Esophagus muscularis mucosa (tissue), 4 donors: Measurements from ENCODE around the gene PACRG. TPM values are rescaled to one million over a fixed set of nuclear protein-coding genes. Genes with fewer than 3 reads are reported as not detected.

Source experiments
- DNase-seq: peaks from one replicate; pipeline ENCODE4 v3.0.0-alpha.2; 2017; ENCODE audit errors: extremely low spot score
- H3K27ac ChIP-seq, 4 donors: fragments of 200-600 bp; sonication (generic); replicated peaks in 1 of 4; 1 replicate in 3 of 4; 2 replicates in 1 of 4; pipeline ENCODE4 v1.5.1; 2016 to 2019; ENCODE audit warnings: mild to moderate bottlenecking in 1 of 4
- H3K27me3 ChIP-seq, 4 donors: fragments of 200-600 bp; sonication (generic); one replicate each; pipeline versions ENCODE4 v1.5.1 to v1.6.0; 2016 to 2019
- H3K36me3 ChIP-seq, 4 donors: fragments of 200-600 bp; sonication (generic); one replicate each; pipeline ENCODE4 v1.5.1; 2016 to 2019
- H3K4me1 ChIP-seq, 4 donors: fragments of 200-600 bp; sonication (generic); one replicate each; pipeline ENCODE4 v1.5.1; 2016 to 2019
- H3K4me3 ChIP-seq, 4 donors: fragments of 200-600 bp; sonication (generic); 1 replicate in 2 of 4; 2 replicates in 2 of 4; pipeline ENCODE4 v1.5.1; 2016 to 2019; ENCODE audit warnings: mild to moderate bottlenecking in 4 of 4, moderate library complexity in 1 of 4
- H3K9me3 ChIP-seq, 4 donors: fragments of 200-600 bp; sonication (generic); 1 replicate in 3 of 4; 2 replicates in 1 of 4; pipeline ENCODE4 v1.5.1; 2016 to 2019
- EP300 ChIP-seq: sonication (generic); formaldehyde crosslinking; IDR thresholded peaks from one replicate; pipeline ENCODE4 v1.6.1; 2017; ENCODE audit warnings: antibody characterized with exemption
- POLR2A ChIP-seq: fragments of 450-650 bp; IDR thresholded peaks from one replicate; pipeline ENCODE4 v1.6.1; 2017; ENCODE audit warnings: antibody characterized with exemption, moderate library complexity, mild to moderate bottlenecking, low read depth
- POLR2AphosphoS5 ChIP-seq, 2 donors: sonication (generic); formaldehyde crosslinking; IDR thresholded peaks; one replicate each; pipeline ENCODE4 v1.6.1; 2017; ENCODE audit warnings: antibody characterized with exemption in 2 of 2
- WGBS: methylation state at CpG from one replicate; pipeline ENCODE4 v1.1.5; 2018; 5-methylcytosine and 5-hydroxymethylcytosine counted together
- intact Hi-C: fragments of 100-400 bp; cut with DNase I; formaldehyde crosslinking; loops from one replicate; pipeline ENCODE4 v1.15.1; 2023
- total RNA-seq, 4 donors: library from RNA; depleted of rRNA; stranded (reverse); fragments of >200 nt; gene quantifications; one replicate each; pipeline versions ENCODE4 v1.1.0 to v1.2.1, GENCODE V29; 2016
- TF ChIP-seq, protein P1 (sequence below), 3 experiments: fragments of 200-600 bp in 2 of 3; fragments of 450-650 bp in 1 of 3; sonication (generic) in 2 of 3; IDR thresholded peaks; one replicate each; pipeline ENCODE4 v1.5.1; 2017 to 2019; ENCODE audit warnings: antibody characterized with exemption in 3 of 3, mild to moderate bottlenecking in 2 of 3, moderate library complexity in 1 of 3

Gene PACRG
- total RNA-seq, 4 donors from 2014 or later: 1.3 to 3.5 (median 1.8) TPM; not detected in 1

DNA sequence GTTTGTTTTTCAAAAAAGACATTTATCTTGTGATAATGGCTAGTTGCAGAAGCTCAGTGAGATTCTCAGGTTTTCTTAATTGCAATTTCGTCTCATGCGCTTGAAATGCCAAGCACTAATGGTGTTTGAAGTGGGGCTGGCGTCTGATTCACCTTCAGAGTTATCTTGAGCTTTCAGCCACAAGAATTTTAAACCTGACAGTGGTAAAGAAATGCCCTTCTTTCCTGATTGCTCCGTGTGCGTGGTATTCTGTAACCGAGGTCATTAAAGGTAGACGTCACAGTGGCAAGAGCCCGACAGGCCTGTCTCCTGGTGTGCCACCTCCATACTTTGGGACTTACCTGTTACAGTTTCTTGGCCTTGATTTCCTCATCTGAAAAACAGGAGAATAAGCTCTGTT lies 560.3 kb downstream of the PACRG start:
- TF ChIP-seq, protein P1, sequence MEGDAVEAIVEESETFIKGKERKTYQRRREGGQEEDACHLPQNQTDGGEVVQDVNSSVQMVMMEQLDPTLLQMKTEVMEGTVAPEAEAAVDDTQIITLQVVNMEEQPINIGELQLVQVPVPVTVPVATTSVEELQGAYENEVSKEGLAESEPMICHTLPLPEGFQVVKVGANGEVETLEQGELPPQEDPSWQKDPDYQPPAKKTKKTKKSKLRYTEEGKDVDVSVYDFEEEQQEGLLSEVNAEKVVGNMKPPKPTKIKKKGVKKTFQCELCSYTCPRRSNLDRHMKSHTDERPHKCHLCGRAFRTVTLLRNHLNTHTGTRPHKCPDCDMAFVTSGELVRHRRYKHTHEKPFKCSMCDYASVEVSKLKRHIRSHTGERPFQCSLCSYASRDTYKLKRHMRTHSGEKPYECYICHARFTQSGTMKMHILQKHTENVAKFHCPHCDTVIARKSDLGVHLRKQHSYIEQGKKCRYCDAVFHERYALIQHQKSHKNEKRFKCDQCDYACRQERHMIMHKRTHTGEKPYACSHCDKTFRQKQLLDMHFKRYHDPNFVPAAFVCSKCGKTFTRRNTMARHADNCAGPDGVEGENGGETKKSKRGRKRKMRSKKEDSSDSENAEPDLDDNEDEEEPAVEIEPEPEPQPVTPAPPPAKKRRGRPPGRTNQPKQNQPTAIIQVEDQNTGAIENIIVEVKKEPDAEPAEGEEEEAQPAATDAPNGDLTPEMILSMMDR (IDR thresholded peaks at IDR 0.05): no peak
- no peak for TF ChIP-seq POLR2A
- no peak for TF ChIP-seq POLR2AphosphoS5 (IDR thresholded peaks at IDR 0.05)
- TF ChIP-seq EP300: no peak
- H3K4me3 ChIP-seq: no peak overlapping the region
- H3K27me3 ChIP-seq: no peaks in the 10 kb centered on the region
- 91% methylated on average over 8 of the region's 8 CpGs for WGBS
- no peaks in the 10 kb centered on the region for H3K9me3 ChIP-seq
- H3K27ac ChIP-seq: no peak overlapping the region
- no peaks in the 10 kb centered on the region for H3K4me1 ChIP-seq
- intact Hi-C loops: no loop called here
- no peak for DNase-seq
- no peaks in the 10 kb centered on the region for H3K36me3 ChIP-seq

DNA sequence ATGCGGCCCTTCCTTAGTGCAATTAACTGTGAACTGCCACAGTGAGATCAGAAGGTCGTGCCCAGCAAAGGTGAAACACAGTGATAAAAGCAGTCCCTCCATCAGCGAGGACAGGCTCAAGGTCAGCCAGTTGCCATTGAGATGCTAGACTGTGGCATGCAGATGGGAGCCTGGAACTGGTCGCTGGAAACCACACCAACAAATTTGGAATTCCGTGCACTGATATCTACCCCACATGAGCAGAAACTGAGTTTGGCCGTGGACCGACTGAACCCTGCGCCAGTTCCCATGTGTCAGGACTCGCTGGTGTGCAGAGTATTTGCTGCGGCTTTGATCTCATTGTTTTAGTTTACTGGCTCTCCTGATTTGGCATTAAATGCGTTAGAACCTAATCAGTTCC lies 561.1 kb downstream of the PACRG start:
- no peak overlapping the region for H3K4me3 ChIP-seq
- TF ChIP-seq POLR2A (no peak), POLR2AphosphoS5 (IDR thresholded peaks at IDR 0.05) (no peak), EP300 (no peak)
- TF ChIP-seq, protein P1 (IDR thresholded peaks at IDR 0.05): no peak
- no peak for DNase-seq
- no peak overlapping the region for H3K27ac ChIP-seq
- no peaks in the 10 kb centered on the region for H3K36me3 ChIP-seq
- H3K9me3 ChIP-seq: no peaks in the 10 kb centered on the region
- H3K4me1 ChIP-seq: no peaks in the 10 kb centered on the region
- H3K27me3 ChIP-seq: no peaks in the 10 kb centered on the region
- intact Hi-C loops: no loop called here
- WGBS: 94% methylated on average over 11 of the region's 11 CpGs

DNA sequence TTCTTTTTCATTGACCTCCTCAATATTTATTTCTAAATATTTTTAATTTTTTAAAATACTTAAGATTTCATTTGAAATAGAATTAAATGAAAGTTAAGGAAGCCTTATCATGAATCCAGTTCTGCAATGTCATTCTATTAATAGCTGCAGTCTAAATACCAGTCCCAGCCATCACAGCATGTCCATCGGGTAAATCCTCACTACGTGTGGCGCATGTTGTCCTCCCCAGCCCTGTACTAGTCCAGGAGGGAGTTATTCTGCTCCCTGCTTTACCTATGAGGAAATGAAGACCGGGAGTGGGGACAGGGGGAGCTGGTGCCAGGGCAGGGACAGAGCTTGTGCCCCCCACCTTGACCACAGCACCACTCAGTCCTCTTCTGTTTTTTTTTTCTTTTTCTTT lies 561.7 kb downstream of the PACRG start:
- H3K9me3 ChIP-seq: no peaks in the 10 kb centered on the region
- H3K4me1 ChIP-seq: no peaks in the 10 kb centered on the region
- H3K27me3 ChIP-seq: no peaks in the 10 kb centered on the region
- H3K36me3 ChIP-seq: no peaks in the 10 kb centered on the region
- intact Hi-C loops: no loop called here
- no peak overlapping the region for H3K4me3 ChIP-seq
- no peak for TF ChIP-seq EP300
- TF ChIP-seq, protein P1 (IDR thresholded peaks at IDR 0.05): no peak
- TF ChIP-seq POLR2A: no peak
- no peak for TF ChIP-seq POLR2AphosphoS5 (IDR thresholded peaks at IDR 0.05)
- DNase-seq: no peak
- 82% methylated on average over 4 of the region's 4 CpGs for WGBS
- no peak overlapping the region for H3K27ac ChIP-seq

DNA sequence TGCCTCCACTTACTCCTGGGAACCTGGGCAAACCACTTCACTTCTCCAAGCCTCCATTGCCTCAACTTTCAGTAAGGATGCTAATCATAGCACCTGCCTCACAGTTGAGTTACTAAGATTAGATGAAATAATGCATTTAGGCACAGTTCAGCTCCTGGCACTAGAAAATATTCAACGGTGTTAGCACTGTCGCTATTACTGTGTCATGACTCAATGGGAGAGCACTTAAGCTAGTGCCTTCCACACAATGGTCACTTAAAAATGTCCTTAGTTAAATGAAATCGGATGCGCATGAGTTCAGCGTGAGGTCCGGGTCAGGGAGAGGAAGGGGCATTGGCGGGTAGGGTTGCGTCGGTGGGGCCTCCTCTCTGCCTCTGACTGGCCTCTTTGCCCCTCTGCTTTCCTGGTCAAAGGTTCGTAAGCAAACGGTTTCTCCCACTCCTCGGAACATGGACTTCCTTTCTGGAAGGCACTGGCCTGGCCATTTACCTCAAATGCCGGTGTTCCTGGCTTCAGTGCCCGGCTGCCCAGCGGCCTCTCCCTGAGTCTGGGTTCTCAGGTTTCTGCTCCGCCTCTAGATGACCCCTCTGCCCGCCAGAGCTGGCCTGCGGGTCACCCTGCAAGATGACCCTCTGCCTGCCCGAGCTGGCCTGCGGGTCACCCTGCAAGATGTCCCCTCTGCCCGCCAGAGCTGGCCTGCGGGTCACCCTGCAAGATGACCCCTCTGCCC lies 562.9 kb downstream of the PACRG start:
- Histone ChIP-seq H3K36me3 (no peaks in the 10 kb centered on the region), H3K4me3 (no peak overlapping the region), H3K27me3 (no peaks in the 10 kb centered on the region), H3K4me1 (no peaks in the 10 kb centered on the region), H3K27ac (no peak overlapping the region), H3K9me3 (no peaks in the 10 kb centered on the region)
- intact Hi-C loops: no loop called here
- DNase-seq: no peak
- 90% methylated on average over 13 of the region's 22 CpGs for WGBS
- no peak for TF ChIP-seq POLR2AphosphoS5 (IDR thresholded peaks at IDR 0.05)
- TF ChIP-seq POLR2A: no peak
- TF ChIP-seq, protein P1 (IDR thresholded peaks at IDR 0.05): no peak
- no peak for TF ChIP-seq EP300

DNA sequence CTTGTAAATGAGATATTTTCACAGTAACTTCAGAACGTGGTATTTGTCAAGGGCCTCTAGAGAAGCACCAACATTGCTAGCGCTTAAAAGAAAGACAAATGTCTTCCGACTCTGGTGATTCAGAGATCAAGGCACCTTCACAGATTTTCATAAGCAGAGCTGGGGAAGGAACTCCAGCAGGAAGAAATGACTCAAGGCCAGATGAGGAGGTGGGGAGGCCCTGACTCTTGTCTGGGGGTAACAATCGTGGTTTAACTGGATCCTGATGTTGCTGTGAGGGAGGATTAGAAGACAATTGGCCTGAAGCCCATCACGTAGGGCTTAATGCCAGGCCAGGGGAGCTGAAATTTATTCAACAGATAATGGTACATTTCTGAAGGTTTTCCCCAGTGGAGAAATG lies 563.8 kb downstream of the PACRG start:
- no peak overlapping the region for H3K27ac ChIP-seq
- no peak overlapping the region for H3K4me3 ChIP-seq
- H3K27me3 ChIP-seq: no peaks in the 10 kb centered on the region
- TF ChIP-seq, protein P1 (IDR thresholded peaks at IDR 0.05): no peak
- TF ChIP-seq POLR2A: no peak
- no peak for TF ChIP-seq EP300
- no peak for TF ChIP-seq POLR2AphosphoS5 (IDR thresholded peaks at IDR 0.05)
- intact Hi-C loops: no loop called here
- WGBS: 70% methylated on average over 5 of the region's 5 CpGs
- no peaks in the 10 kb centered on the region for H3K36me3 ChIP-seq
- H3K4me1 ChIP-seq: no peaks in the 10 kb centered on the region
- no peak for DNase-seq
- H3K9me3 ChIP-seq: no peaks in the 10 kb centered on the region
